A549 (cell line): Measurements from ENCODE around the gene PLOD3. TPM values are rescaled to one million over a fixed set of nuclear protein-coding genes. Genes with fewer than 3 reads are reported as not detected.
"Not testable (repeated sequence)": the region's sequence is repeated elsewhere in the genome, so short reads cannot be mapped to it uniquely, and the experiment has no call there.

Experiments
- ATAC-seq, 2 experiments: fragments of 200-7000 bp in 1 of 2; fragments of >200 bp in 1 of 2; cut with Nextera tagmentation in 1 of 2; cut with Tn5 transposase in 1 of 2; 3 replicates each; pipeline versions ENCODE4 v1.8.0 to v1.9.1; 2018 to 2020; ENCODE audit warnings: mild to moderate bottlenecking in 1 of 2, moderate library complexity in 1 of 2
- CTCF ChIA-PET: fragments of 300-600 bp; sonication (Branson Sonifier 250); formaldehyde crosslinking; extraction: SDS; loops from one replicate; lab custom pipeline; 2021; ENCODE audit warnings: antibody characterized with exemption, inconsistent platforms; lab: Yijun Ruan, JAX
- POLR2A ChIA-PET: fragments of 350-600 bp; formaldehyde crosslinking; extraction: SDS; loops from one replicate; lab custom pipeline; 2021; ENCODE audit warnings: antibody characterized with exemption, inconsistent platforms; lab: Yijun Ruan, JAX
- DNase-seq, 2 experiments: peaks; one replicate each; pipeline versions ENCODE4 v3.0.0 to v3.0.0-alpha.2; 2011 to 2016; ENCODE audit warnings: low read depth in 1 of 2, low spot score in 1 of 2
- FAIRE-seq: peaks from 2 replicates; lab custom pipeline; 2011; peaks lifted over from hg19 to GRCh38; lab: Jason Lieb, UNC
- H3K27ac ChIP-seq, 2 experiments: fragments of >200 bp; sonication (Bioruptor Twin); formaldehyde crosslinking; 3 replicates each; pipeline ENCODE4 v1.5.1; 2016 to 2017
- H3K4me1 ChIP-seq: fragments of >200 bp; sonication (Bioruptor Twin); formaldehyde crosslinking; 3 replicates; pipeline ENCODE4 v1.6.1; 2016
- H3K4me2 ChIP-seq: fragments of >200 bp; sonication (Bioruptor Twin); formaldehyde crosslinking; 3 replicates; pipeline ENCODE4 v1.6.1; 2016
- H3K4me3 ChIP-seq: fragments of >200 bp; sonication (Bioruptor Twin); formaldehyde crosslinking; 3 replicates; pipeline ENCODE4 v1.5.1; 2016
- H3K9me3 ChIP-seq: fragments of >200 bp; sonication (Bioruptor Twin); formaldehyde crosslinking; 3 replicates; pipeline ENCODE4 v1.6.1; 2016
- CEBPB ChIP-seq, 2 experiments: fragments of >200 bp in 1 of 2; sonication (Bioruptor Twin) in 1 of 2; formaldehyde crosslinking in 1 of 2; IDR thresholded peaks; 2 replicates each; pipeline ENCODE4 v1.6.1; 2012 to 2016
- EP300 ChIP-seq, 2 experiments: fragments of >200 bp; sonication (Bioruptor Twin); formaldehyde crosslinking; IDR thresholded peaks; 2 replicates in 1 of 2; 3 replicates in 1 of 2; pipeline ENCODE4 v1.6.1; 2016 to 2017
- FOSL2 ChIP-seq, 2 experiments: fragments of 450-650 bp in 1 of 2; fragments of >200 bp in 1 of 2; sonication (Bioruptor Twin) in 1 of 2; formaldehyde crosslinking; IDR thresholded peaks; 2 replicates each; pipeline versions ENCODE4 v1.5.0 to v1.6.1; 2016 to 2020; ENCODE audit warnings: mild to moderate bottlenecking in 1 of 2, moderate library complexity in 1 of 2
- GATA3 ChIP-seq: IDR thresholded peaks from 2 replicates; pipeline ENCODE4 v1.6.1; 2012; ENCODE audit warnings: borderline replicate concordance
- HOXA7 ChIP-seq: fragments of 250-450 bp; sonication (Bioruptor Pico); IDR thresholded peaks from 2 replicates; pipeline ENCODE4 v1.5.0; 2020; ENCODE audit warnings: mild to moderate bottlenecking, moderate library complexity
- HOXB5 ChIP-seq: fragments of 250-450 bp; sonication (Bioruptor Pico); IDR thresholded peaks from 2 replicates; pipeline ENCODE4 v1.5.0; 2020; ENCODE audit warnings: mild to moderate bottlenecking, moderate library complexity
- JUN ChIP-seq, 2 experiments: fragments of >200 bp; sonication (Bioruptor Twin); formaldehyde crosslinking; IDR thresholded peaks; 2 replicates in 1 of 2; 3 replicates in 1 of 2; pipeline ENCODE4 v1.6.1; 2016 to 2017
- JUNB ChIP-seq: fragments of >200 bp; sonication (Bioruptor Twin); formaldehyde crosslinking; IDR thresholded peaks from 2 replicates; pipeline ENCODE4 v1.6.1; 2016
- KDM1A ChIP-seq: fragments of 200-600 bp; sonication (generic); IDR thresholded peaks from 2 replicates; pipeline ENCODE4 v1.6.1; 2016; ENCODE audit warnings: low read depth, mild to moderate bottlenecking
- KDM5A ChIP-seq: fragments of 200-600 bp; sonication (generic); IDR thresholded peaks from 2 replicates; pipeline ENCODE4 v1.6.1; 2016; ENCODE audit warnings: antibody characterized with exemption, mild to moderate bottlenecking
- NPAS2 ChIP-seq: fragments of 250-450 bp; sonication (Bioruptor Pico); IDR thresholded peaks from 2 replicates; pipeline ENCODE4 v1.8.0; 2022; ENCODE audit warnings: mild to moderate bottlenecking, moderate library complexity, borderline replicate concordance
- PHF8 ChIP-seq: fragments of 200-600 bp; sonication (generic); IDR thresholded peaks from 2 replicates; pipeline ENCODE4 v1.6.1; 2016; ENCODE audit warnings: low read depth, mild to moderate bottlenecking, antibody characterized with exemption, moderate library complexity, borderline replicate concordance
- RCOR1 ChIP-seq: fragments of 150-350 bp; IDR thresholded peaks from 2 replicates; pipeline ENCODE4 v1.6.1; 2014; ENCODE audit warnings: antibody characterized with exemption, low read length, low read depth
- REST ChIP-seq: fragments of 200-600 bp; sonication (generic); IDR thresholded peaks from 2 replicates; pipeline ENCODE4 v1.6.1; 2016; ENCODE audit warnings: antibody characterized with exemption, mild to moderate bottlenecking, moderate library complexity
- SREBF2 ChIP-seq: fragments of 450-650 bp; IDR thresholded peaks from 2 replicates; pipeline ENCODE4 v1.6.1; 2014; ENCODE audit warnings: mild to moderate bottlenecking, moderate library complexity
- ZFP36 ChIP-seq: fragments of 450-650 bp; IDR thresholded peaks from 2 replicates; pipeline ENCODE4 v1.6.1; 2014; ENCODE audit warnings: borderline replicate concordance; ENCODE audit not compliant: partially characterized antibody
- WGBS: methylation state at CpG from one replicate; pipeline ENCODE4 v1.1.6; 2017; ENCODE audit errors: missing lambda C conversion rate; 5-methylcytosine and 5-hydroxymethylcytosine counted together
- polyA plus RNA-seq, 4 experiments: library from polyadenylated mRNA; depleted of rRNA in 3 of 4; stranded (reverse); fragments of >200 nt; fragmentation: RNase III in 1 of 4; extraction: RNeasy Plus Mini Kit Qiagen cat#74134 plus additional on column Dnase treatment in 1 of 4; gene quantifications; 2 replicates in 3 of 4; 3 replicates in 1 of 4; pipeline ENCODE4 v1.2.3, GENCODE V29; 2011 to 2017
- TF ChIP-seq, protein P1 (sequence below): fragments of 250-450 bp; sonication (Bioruptor Pico); IDR thresholded peaks from 2 replicates; pipeline ENCODE4 v1.5.0; 2021; ENCODE audit warnings: mild to moderate bottlenecking, moderate library complexity, borderline replicate concordance
- TF ChIP-seq, protein P2 (sequence below): fragments of 250-450 bp; sonication (Bioruptor Pico); IDR thresholded peaks from 2 replicates; pipeline ENCODE4 v1.5.0; 2020; ENCODE audit warnings: low read depth, mild to moderate bottlenecking, moderate library complexity

PLOD3 gene
- polyA plus RNA-seq, 2 of the 4 experiments (the other 2 are of a cell fraction) = 26.0 to 48.7 TPM

GRCh38 chr7:101265622-101266516 lies 48.5 kb upstream of the PLOD3 start:
- no peak for TF ChIP-seq CEBPB (IDR thresholded peaks at IDR 0.05)
- TF ChIP-seq, protein P1, sequence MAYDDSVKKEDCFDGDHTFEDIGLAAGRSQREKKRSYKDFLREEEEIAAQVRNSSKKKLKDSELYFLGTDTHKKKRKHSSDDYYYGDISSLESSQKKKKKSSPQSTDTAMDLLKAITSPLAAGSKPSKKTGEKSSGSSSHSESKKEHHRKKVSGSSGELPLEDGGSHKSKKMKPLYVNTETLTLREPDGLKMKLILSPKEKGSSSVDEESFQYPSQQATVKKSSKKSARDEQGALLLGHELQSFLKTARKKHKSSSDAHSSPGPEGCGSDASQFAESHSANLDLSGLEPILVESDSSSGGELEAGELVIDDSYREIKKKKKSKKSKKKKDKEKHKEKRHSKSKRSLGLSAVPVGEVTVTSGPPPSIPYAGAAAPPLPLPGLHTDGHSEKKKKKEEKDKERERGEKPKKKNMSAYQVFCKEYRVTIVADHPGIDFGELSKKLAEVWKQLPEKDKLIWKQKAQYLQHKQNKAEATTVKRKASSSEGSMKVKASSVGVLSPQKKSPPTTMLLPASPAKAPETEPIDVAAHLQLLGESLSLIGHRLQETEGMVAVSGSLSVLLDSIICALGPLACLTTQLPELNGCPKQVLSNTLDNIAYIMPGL = no peak
- no peak for TF ChIP-seq KDM5A
- no peak for TF ChIP-seq NPAS2 (CRISPR knock-in tag)
- no peak for TF ChIP-seq ZFP36
- CTCF ChIA-PET = interaction anchor here (0.9 to 1.8 kb wide), 5 partner anchors 25 to 242 kb away, joined by 3 to 4 read pairs (median 3); no protein-coding TSS in a partner anchor

DNA sequence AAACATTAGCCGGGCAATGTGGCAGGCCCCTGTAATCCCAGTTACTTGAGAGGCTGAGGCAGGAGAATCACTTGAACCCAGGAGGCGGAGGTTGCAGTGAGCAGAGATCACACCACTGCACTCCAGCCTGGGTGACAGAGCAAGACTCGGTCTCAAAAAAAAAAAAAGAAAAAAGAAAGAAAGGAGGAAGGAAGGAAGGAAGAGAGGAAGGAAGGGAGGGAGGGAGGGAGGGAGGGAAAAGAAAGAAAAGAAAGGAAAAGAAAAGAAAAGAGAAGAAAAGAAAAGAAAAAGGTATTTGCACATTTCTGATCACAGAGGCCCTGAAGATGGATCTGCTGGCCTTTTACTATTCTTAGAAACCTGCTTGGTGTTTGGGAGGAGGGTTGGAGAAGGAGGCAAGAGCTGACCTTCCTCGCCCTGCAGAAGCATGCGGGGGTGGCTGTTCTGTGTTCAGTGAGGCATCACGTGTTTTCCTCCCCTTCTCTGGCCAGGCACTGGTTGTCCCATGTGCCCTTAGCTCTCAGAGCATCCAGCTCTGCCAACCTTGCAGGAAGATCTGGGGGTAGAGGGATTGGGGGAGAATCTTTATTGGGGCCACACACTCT lies 46.8 kb upstream of the PLOD3 start:
- FAIRE-seq, POLR2A ChIA-PET, H3K4me2 ChIP-seq, H3K9me3 ChIP-seq, H3K4me3 ChIP-seq, CTCF ChIA-PET, DNase-seq, H3K27ac ChIP-seq, H3K4me1 ChIP-seq: not testable (repeated sequence)
- 42% methylated on average over 6 of the region's 6 CpGs for WGBS
- peak; percentile 37 to 39; a peak in 1 of 6 replicates for ATAC-seq

More at GRCh38 chr7:101265622-101266516, 48.5 kb upstream of the PLOD3 start:
- H3K9me3 ChIP-seq = no peaks in the 10 kb centered on the region
- DNase-seq (no peak), ATAC-seq (no peak), FAIRE-seq (no peak)
- POLR2A ChIA-PET = interaction anchor here (0.9 kb wide), 1 partner anchor 14 kb away, joined by 3 read pairs; no protein-coding TSS in a partner anchor
- H3K4me3 ChIP-seq = no peak overlapping the region
- no peak overlapping the region for H3K4me2 ChIP-seq
- 73% methylated on average over 17 of the region's 17 CpGs for WGBS
- no peaks in the 10 kb centered on the region for H3K4me1 ChIP-seq
- H3K27ac ChIP-seq = no peak overlapping the region

- 81% methylated on average over 7 of the region's 7 CpGs for WGBS
- H3K4me1 ChIP-seq = no peaks in the 10 kb centered on the region
- POLR2A ChIA-PET = no interaction called here
- TF ChIP-seq FOSL2 (IDR thresholded peaks at IDR 0.05) (no peak), FOSL2 (CRISPR knock-in tag; IDR thresholded peaks at IDR 0.05) (no peak), EP300 (IDR thresholded peaks at IDR 0.05) (no peak), KDM1A (no peak), PHF8 (no peak), ZFP36 (no peak), JUN (IDR thresholded peaks at IDR 0.05) (no peak), RCOR1 (no peak), HOXA7 (CRISPR knock-in tag) (no peak), HOXB5 (CRISPR knock-in tag) (no peak), JUNB (no peak), GATA3 (no peak), REST (no peak), SREBF2 (no peak)
- TF ChIP-seq, protein P1 = no peak
- TF ChIP-seq, protein P2, sequence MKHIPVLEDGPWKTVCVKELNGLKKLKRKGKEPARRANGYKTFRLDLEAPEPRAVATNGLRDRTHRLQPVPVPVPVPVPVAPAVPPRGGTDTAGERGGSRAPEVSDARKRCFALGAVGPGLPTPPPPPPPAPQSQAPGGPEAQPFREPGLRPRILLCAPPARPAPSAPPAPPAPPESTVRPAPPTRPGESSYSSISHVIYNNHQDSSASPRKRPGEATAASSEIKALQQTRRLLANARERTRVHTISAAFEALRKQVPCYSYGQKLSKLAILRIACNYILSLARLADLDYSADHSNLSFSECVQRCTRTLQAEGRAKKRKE (CRISPR knock-in tag) = no peak
- no peak overlapping the region for H3K4me3 ChIP-seq
- no peak overlapping the region for H3K27ac ChIP-seq
- ATAC-seq = no peak
- H3K4me2 ChIP-seq = no peak overlapping the region
- CTCF ChIA-PET = interaction anchor here (0.6 to 1.7 kb wide), 6 partner anchors 14 to 250 kb away, joined by 3 to 6 read pairs (median 3); no protein-coding TSS in a partner anchor
- DNase-seq = no peak
- FAIRE-seq = no peak
- no peaks in the 10 kb centered on the region for H3K9me3 ChIP-seq
Measured at GRCh38 chr7:101258243-101258731, 40.9 kb upstream of the PLOD3 start.
